OCI-LY3 (cell line): ENCODE measurements around the gene RNU7-1.

Experiments
- CTCF ChIP-seq: fragments of 200-600, 300-600 bp; sonication (generic); IDR thresholded peaks from 2 replicates; pipeline ENCODE4 v1.5.1; 2014; ENCODE audit warnings: antibody characterized with exemption, low read length, low read depth
- EZH2phosphoT487 ChIP-seq: fragments of 200-600 bp; shearing (Covaris generic); IDR thresholded peaks from 2 replicates; pipeline ENCODE4 v1.6.1; 2018; ENCODE audit warnings: antibody characterized with exemption, mixed run types, low read depth

- TF ChIP-seq CTCF, result no peak
- no peak for TF ChIP-seq EZH2phosphoT487
Measured at GRCh38 chr12:6902448-6902847, 41.2 kb upstream of the RNU7-1 start.
